NCI-H2196 (cell line): ENCODE measurements around the gene EPHB2.
"Not testable (repeated sequence)": the region's sequence is repeated elsewhere in the genome, so short reads cannot be mapped to it uniquely, and the experiment has no call there.

Source experiments
- DNase-seq: peaks from one replicate; lab custom pipeline; 2025; ENCODE audit not compliant: unreplicated experiment; lab: John Stamatoyannopoulos, UW

The EPHB2 gene

DNA sequence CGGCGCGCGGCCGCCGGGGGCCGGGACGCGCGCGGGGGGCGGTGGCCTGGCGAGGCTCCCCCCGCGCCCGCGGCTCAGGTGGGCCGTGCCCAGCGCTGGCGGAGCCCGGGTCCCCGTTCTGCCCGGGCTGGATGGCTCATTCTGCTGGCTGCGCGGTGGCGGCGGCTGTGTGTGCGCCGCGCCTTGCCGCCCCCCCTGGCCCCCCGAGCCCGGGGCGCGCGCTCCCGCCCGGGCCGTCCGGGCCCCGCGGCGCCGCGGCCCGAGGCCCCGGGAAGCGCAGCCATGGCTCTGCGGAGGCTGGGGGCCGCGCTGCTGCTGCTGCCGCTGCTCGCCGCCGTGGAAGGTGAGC lies at the start of gene EPHB2:
Gene EPHB2, plus strand, starts transcription at position 139 of the 349 bp plus-strand sequence. Its CDS starts 144 bp downstream, at position 283.
- peak; percentile 40 for DNase-seq

DNA sequence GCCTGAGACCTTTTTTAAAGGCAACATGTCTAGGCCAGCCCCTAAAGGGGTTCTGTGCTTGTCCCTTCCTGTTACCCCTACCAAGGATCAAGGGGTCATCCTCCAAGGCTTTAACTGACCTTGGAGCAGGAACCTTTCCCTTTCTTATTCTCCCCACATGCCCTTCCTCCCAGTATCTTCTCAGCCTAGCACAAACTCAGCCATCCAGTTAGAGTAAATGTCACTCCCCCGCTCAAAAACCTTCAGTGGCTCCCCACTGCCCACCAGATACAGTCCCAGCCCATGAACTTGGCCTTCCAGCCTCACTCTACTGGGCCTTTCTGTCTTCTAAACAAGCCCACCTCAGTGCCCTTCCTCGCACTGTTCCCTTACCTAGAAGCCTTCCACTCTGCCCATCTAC lies 48.8 kb upstream of the EPHB2 start:
- no peak for DNase-seq

DNA sequence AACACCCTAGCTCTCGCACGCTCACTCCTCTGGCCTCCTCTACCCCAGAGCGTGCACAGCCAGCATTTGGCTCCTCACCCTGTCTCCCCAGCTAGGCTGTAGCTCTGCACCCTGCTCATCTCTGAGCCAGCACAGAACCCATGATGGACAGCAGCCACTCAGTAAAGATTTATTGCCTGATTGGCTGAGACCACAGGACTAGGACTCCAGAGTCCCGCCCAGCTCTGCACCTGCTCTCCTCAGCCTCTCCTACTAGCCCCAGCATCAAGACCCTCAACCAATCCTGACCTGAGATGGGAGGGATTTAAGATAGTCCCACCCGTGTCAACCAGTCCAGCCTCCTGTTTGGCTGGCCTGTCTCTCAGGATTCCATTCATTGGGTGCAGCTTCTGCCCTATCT lies 48.3 kb upstream of the EPHB2 start:
- DNase-seq, result peak; percentile 46

GRCh38 chr1:22662986-22663408 lies 47.6 kb upstream of the EPHB2 start:
- no peak for DNase-seq

DNA sequence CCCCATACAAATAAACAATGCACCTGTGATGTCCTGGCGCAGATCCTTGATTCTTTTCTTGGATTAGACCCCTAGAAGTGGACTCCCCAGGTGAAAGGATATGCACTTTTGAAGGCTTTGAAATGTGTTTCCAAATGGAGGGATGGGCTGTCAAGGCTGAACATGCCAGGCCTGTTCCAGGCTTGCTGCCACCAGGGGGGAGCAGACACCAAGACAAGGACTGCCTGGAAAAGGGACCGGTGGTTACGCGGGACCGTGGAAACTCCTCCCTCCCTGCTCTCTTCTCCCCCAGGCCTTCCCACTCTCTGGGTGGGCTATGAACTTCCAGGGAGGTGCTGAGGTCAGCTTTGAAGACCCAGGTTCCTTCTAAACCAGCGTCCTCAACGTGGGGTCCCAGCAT lies 44.9 kb upstream of the EPHB2 start:
- peak; percentile 14 for DNase-seq

DNA sequence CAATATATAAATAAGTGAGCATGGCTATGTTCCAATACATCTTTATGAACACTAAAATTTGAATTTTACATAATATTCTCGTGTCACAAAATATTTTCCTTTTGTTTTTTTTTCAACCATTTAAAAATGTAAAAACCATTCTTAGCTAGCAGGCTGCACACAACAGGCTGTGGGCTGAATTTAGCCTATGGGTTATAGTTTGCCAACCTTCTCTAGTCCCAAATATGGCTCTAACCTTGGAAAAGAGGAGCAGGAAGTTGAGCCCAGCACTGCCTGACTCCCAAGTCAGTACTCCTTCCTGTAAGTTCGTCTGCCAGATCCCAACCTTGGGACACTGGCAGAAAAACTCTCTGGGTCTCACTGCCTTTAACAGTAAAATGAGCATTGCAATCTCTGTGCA lies 44.2 kb upstream of the EPHB2 start:
- DNase-seq, result no peak

DNA sequence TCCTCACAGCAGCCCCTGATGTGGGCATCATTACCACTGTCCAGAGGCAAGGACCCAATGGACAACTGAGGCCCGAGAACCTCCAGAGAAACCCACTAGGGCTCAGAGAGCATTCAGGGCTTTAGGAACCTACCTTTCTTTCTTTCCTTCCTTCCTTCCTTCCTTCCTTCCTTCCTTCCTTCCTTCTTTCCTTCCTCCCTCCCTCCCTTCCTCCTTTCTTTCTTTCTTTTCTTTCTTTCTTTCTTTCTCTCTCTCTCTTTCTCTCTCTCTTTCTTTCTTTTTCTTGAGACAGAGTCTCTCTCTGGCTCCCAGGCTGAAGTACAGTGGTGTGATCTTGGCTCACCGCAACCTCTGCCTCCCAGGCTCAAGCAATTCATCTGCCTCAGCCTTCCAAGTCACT lies 41.8 kb upstream of the EPHB2 start:
- not testable (repeated sequence) for DNase-seq

- DNase-seq, result no peak
Measured at GRCh38 chr1:22670352-22670975, 40.2 kb upstream of the EPHB2 start.

DNA sequence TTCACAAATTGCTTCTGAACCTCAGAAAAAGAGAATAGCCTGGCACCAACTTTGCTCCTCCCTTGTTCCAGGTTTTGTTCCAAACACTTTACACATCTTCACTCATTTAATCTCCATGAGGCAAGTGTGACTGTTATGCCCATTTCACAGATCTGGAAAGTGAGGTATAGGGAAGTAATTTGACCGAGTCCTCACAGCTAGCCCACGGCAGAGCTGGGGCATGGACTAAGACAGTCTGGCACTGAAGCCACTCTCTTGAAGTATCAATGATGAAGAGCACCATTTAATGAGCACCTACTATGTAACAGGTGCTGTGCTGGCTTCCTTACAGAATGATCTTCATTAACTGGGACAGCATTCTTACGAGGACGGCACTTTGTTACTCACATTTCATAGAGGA lies 38.6 kb upstream of the EPHB2 start:
- DNase-seq, result no peak

DNA sequence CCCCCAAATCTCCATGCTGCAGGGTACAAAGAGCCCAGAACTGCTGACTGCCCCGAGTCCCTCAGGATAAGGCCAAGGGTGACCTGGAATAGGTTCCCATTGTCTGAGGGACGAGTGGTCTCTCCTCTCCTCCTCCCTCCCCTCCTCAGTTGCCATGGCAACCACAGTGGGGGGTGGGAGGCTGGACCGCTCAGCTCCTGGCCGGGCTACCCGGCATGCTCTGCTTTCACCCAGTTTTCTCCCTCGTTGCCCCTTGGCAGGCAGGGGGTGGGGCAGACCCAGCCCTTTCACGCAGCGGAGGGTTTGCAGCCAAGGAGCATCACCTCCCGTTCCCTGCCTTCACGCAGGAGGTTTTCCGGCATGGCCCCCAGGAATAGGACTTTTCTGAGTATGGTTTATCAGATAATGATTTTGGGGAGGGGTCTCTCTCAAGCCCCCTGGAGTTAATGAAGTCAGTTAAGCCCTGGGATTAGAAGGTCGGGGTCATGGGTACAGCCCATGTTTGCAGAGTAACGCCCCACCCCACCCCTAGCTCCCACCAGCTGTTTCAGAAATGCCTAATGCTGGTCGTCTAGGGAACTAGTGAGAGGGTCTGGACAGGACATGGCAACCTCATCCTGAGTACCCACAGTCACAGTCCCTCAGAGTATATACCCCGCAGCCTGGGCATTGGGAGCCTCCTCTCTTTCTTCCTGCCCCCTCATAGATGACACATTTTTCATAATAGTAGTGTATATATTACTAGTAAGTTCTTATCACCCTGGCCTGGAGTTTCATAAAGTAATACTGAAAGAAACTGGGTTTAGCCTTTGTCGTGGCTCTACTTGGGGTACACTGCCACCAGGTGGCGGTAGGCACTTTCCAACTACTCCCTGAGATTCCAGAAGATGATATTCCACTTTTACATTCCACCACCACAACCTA lies 36.9 kb upstream of the EPHB2 start:
- peak; percentile 46 for DNase-seq

DNA sequence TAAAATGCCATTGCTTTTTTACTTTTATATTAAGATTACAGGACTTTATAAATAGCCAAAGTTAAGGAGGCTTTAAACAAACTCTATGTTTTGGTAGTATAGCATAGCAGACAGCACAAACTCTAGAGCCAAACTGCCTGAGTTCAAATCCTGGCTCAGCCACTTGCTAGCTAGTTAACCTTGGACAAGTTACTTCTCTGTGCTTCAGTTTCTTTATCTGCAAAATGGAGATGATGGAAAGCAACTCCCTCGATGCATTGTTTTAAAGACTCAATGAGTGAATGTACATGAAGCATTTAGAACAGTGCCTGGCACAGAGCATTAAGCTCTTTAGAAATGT lies 36.3 kb upstream of the EPHB2 start:
- DNase-seq, result no peak

DNA sequence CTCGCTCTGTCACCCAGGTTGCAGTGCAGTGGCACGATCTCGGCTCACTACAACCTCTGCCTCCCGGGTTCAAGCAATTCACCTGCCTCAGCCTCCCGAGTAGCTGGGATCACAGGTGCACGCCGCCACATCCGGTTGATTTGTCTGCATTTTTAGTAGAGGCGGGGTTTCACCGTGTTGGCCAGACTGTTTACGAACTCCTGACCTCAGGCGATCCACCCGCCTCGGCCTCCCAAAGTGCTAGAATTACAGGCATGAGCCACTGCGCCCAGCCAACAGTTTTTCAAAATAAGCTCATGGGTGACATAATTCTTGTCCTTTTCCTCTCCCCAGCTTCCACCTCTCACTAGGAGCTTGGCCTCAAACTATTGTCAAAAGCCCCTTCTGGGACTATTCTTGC lies 34.5 kb upstream of the EPHB2 start:
- DNase-seq, result not testable (repeated sequence)

- DNase-seq, result no peak
Measured at GRCh38 chr1:22676916-22677583, 33.6 kb upstream of the EPHB2 start.

DNA sequence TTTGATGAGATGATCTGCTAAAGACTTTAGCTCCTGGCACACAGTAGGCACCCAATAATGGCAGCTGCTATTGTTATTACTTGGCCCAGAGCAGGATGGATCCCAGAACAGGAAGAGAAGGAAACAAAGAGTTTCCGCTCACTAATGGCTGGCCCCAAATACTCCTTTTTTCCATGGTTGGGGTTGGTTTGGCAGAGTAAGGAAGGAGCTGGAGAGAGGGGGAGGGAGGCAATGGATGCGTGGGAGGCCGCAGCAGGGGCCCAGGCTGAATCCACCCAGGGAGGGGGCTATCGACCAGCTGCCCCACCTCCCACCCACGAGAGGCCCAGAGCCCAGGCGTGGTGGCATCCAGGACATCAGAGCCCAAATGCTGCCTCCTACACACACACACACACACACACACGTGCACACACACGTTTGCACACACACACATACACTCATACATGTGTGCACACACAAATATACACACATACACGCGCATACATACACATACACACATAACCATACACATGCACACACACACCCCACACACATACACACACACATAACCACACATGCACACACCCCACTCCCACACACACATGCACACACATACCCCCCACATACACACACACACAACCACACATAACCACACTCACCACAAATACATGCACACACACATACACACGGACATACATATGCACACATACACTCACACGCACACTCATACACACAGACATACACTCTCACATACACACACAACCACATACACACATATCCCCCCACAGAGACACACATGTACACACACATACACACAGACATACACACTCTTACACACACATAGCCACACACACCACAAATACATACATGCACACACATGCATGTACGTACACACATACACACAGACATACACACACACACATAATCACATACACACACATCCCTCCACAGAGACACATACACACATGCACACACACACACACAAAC lies 32.4 kb upstream of the EPHB2 start:
- DNase-seq, result no peak

DNA sequence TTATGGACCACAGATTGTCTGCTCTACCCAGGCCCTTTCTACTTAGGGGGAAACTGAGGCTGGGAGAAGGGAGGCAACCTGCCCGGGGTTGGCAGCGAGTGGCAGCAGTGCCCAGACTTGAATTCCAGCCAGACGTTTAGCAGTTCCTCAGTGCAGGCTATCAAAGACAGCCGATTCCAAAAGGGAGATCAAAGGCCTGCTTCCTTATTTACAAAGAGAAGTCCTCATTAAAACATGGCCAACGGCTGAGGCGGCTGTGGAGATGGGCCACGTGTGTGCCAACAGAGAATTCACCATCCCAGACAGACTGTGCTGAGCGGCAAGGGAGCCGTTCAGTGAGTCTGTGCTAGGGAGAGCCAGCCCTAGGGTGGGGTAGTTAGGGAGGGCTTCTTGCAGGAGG lies 29.9 kb upstream of the EPHB2 start:
- peak; percentile 63 for DNase-seq

- no peak for DNase-seq
Measured at GRCh38 chr1:22681556-22682276, 28.9 kb upstream of the EPHB2 start.

GRCh38 chr1:22683547-22683946 lies 27.1 kb upstream of the EPHB2 start:
- no peak for DNase-seq

- no peak for DNase-seq
Measured at GRCh38 chr1:22685591-22686059, 25.0 kb upstream of the EPHB2 start.

GRCh38 chr1:22687191-22687590 lies 23.4 kb upstream of the EPHB2 start:
- no peak for DNase-seq

- no peak for DNase-seq
Measured at GRCh38 chr1:22688466-22688865, 22.2 kb upstream of the EPHB2 start.
